SK-N-SH (cell line): ENCODE data around the gene ACAP2. TPM values are rescaled to one million over a fixed set of nuclear protein-coding genes. Genes with fewer than 3 reads are reported as not detected.

Experiments
- CTCF ChIA-PET: fragments of 300-600, 350-600 bp; formaldehyde crosslinking; extraction: SDS; loops from one replicate; lab custom pipeline; 2021; lab: Yijun Ruan, JAX
- POLR2A ChIA-PET: fragments of 350-600 bp; sonication (Branson Sonifier 250); formaldehyde crosslinking; extraction: SDS; loops from one replicate; lab custom pipeline; 2020; ENCODE audit warnings: antibody characterized with exemption, inconsistent platforms; lab: Yijun Ruan, JAX
- DNase-seq: peaks from one replicate; pipeline ENCODE4 v3.0.0; 2012
- H2AFZ ChIP-seq: fragments of 200-600 bp; sonication (generic); 2 replicates; pipeline ENCODE4 v1.8.1; 2016; ENCODE audit warnings: antibody characterized with exemption, mild to moderate bottlenecking, low read depth
- H3F3A ChIP-seq: fragments of 200-600 bp; sonication (generic); replicated peaks from 2 replicates; pipeline ENCODE3; 2016; ENCODE audit warnings: antibody characterized with exemption, mild to moderate bottlenecking; ENCODE audit not compliant: insufficient read depth
- H3K27ac ChIP-seq, 2 experiments: fragments of 200-500 bp in 1 of 2; fragments of 200-600 bp in 1 of 2; sonication (Bioruptor generic) in 1 of 2; sonication (generic), shearing (Covaris generic) in 1 of 2; 2 replicates each; pipeline versions ENCODE4 v1.5.1 to v1.6.1; 2014 to 2016; ENCODE audit warnings: low read depth in 2 of 2, inconsistent platforms in 1 of 2, low read length in 1 of 2, mild to moderate bottlenecking in 1 of 2, mixed read lengths in 1 of 2
- H3K27me3 ChIP-seq: fragments of 200-600 bp; sonication (generic), shearing (Covaris generic); 2 replicates; pipeline ENCODE4 v1.6.1; 2016; ENCODE audit warnings: mixed run types; ENCODE audit not compliant: insufficient read depth
- H3K36me3 ChIP-seq, 2 experiments: fragments of 200-500 bp in 1 of 2; fragments of 200-600 bp in 1 of 2; sonication (Bioruptor generic) in 1 of 2; sonication (generic) in 1 of 2; replicated peaks in 1 of 2; 2 replicates each; pipeline versions ENCODE3 to v1.5.1; 2014 to 2016; ENCODE audit warnings: low read length in 1 of 2, mild to moderate bottlenecking in 1 of 2; ENCODE audit not compliant: insufficient read depth in 2 of 2, control insufficient read depth in 1 of 2
- H3K4me1 ChIP-seq, 2 experiments: fragments of 200-500 bp in 1 of 2; fragments of 200-600 bp in 1 of 2; sonication (Bioruptor generic) in 1 of 2; sonication (generic), shearing (Covaris generic) in 1 of 2; 2 replicates each; pipeline versions ENCODE4 v1.5.1 to v1.6.1; 2014 to 2016; ENCODE audit warnings: low read depth in 1 of 2, low read length in 1 of 2, mixed run types in 1 of 2; ENCODE audit not compliant: insufficient read depth in 2 of 2, control insufficient read depth in 1 of 2
- H3K4me2 ChIP-seq: fragments of 200-600 bp; sonication (generic), shearing (Covaris generic); 2 replicates; pipeline ENCODE4 v1.6.1; 2017; ENCODE audit warnings: mixed run types
- H3K4me3 ChIP-seq, 2 experiments: fragments of 200-500 bp in 1 of 2; fragments of 200-600 bp in 1 of 2; sonication (Bioruptor generic) in 1 of 2; sonication (generic), shearing (Covaris generic) in 1 of 2; 2 replicates each; pipeline versions ENCODE4 v1.5.1 to v1.8.1; 2014 to 2016; ENCODE audit warnings: low read depth in 2 of 2, inconsistent platforms in 1 of 2, low read length in 1 of 2, mild to moderate bottlenecking in 1 of 2, mixed read lengths in 1 of 2, moderate library complexity in 1 of 2
- H3K79me2 ChIP-seq: fragments of 200-600 bp; sonication (generic); 2 replicates; pipeline ENCODE4 v1.8.1; 2017; ENCODE audit warnings: mild to moderate bottlenecking; ENCODE audit not compliant: insufficient read depth
- H3K9ac ChIP-seq: fragments of 200-600 bp; sonication (generic); 2 replicates; pipeline ENCODE4 v1.6.1; 2017; ENCODE audit warnings: mixed run types
- H3K9me2 ChIP-seq: fragments of 200-600 bp; sonication (generic); 2 replicates; pipeline ENCODE4 v1.6.1; 2017; ENCODE audit warnings: mixed run types
- H3K9me3 ChIP-seq: fragments of 200-600 bp; sonication (generic); 2 replicates; pipeline ENCODE4 v1.6.1; 2017; ENCODE audit warnings: mixed run types, mild to moderate bottlenecking, moderate library complexity
- H4K20me1 ChIP-seq: fragments of 200-600 bp; sonication (generic); 2 replicates; pipeline ENCODE4 v1.6.1; 2017; ENCODE audit warnings: mild to moderate bottlenecking, mixed run types; ENCODE audit not compliant: insufficient read depth
- FOXJ3 ChIP-seq: sonication (generic); formaldehyde crosslinking; IDR thresholded peaks from 2 replicates; pipeline ENCODE4 v1.5.1; 2020; ENCODE audit warnings: mild to moderate bottlenecking, missing genetic modification reagents
- FOXM1 ChIP-seq: IDR thresholded peaks from 2 replicates; pipeline ENCODE4 v1.4.0; 2012; ENCODE audit warnings: low read depth, mild to moderate bottlenecking
- GABPA ChIP-seq: IDR thresholded peaks from 2 replicates; pipeline ENCODE4 v1.4.0; 2012; ENCODE audit warnings: low read depth, mild to moderate bottlenecking
- GATA2 ChIP-seq: sonication (generic); formaldehyde crosslinking; IDR thresholded peaks from 2 replicates; pipeline ENCODE4 v1.5.0; 2020; ENCODE audit warnings: mild to moderate bottlenecking, missing genetic modification reagents
- MAX ChIP-seq: IDR thresholded peaks from 2 replicates; pipeline ENCODE4 v1.4.0; 2012; ENCODE audit warnings: low read depth
- NRF1 ChIP-seq: IDR thresholded peaks from 2 replicates; pipeline ENCODE4 v1.6.1; 2012; ENCODE audit warnings: low read depth, mild to moderate bottlenecking, low read length
- RAD21 ChIP-seq: IDR thresholded peaks from 2 replicates; pipeline ENCODE4 v1.6.1; 2012; ENCODE audit warnings: mild to moderate bottlenecking, low read length
- RCOR1 ChIP-seq: fragments of 150-350 bp; IDR thresholded peaks from 2 replicates; pipeline ENCODE4 v1.6.1; 2017; ENCODE audit warnings: antibody characterized with exemption, low read length
- REST ChIP-seq: IDR thresholded peaks from 2 replicates; pipeline ENCODE4 v1.6.1; 2012; ENCODE audit warnings: mild to moderate bottlenecking, low read depth, low read length, moderate library complexity
- RFX5 ChIP-seq: IDR thresholded peaks from 2 replicates; pipeline ENCODE4 v1.6.1; 2012; ENCODE audit warnings: mild to moderate bottlenecking, improper control_type of control experiment, low read length
- SIN3A ChIP-seq: IDR thresholded peaks from 2 replicates; pipeline ENCODE4 v1.6.1; 2012; ENCODE audit warnings: low read depth, mild to moderate bottlenecking, low read length, moderate library complexity, borderline replicate concordance
- SMC3 ChIP-seq: IDR thresholded peaks from 2 replicates; pipeline ENCODE4 v1.6.1; 2012; ENCODE audit warnings: low read depth, low read length, improper control_type of control experiment
- USF1 ChIP-seq: IDR thresholded peaks from 2 replicates; pipeline ENCODE4 v1.4.0; 2012; ENCODE audit warnings: low read depth, borderline replicate concordance
- WGBS: methylation state at CpG from one replicate; pipeline ENCODE4 v1.1.6; 2017; ENCODE audit warnings: low lambda C conversion rate; 5-methylcytosine and 5-hydroxymethylcytosine counted together
- polyA plus RNA-seq, 3 experiments: library from polyadenylated mRNA; depleted of rRNA; stranded (reverse); fragments of >200 nt; gene quantifications; 2 replicates each; pipeline ENCODE4 v1.2.3, GENCODE V29; 2012

ACAP2 gene
- polyA plus RNA-seq, 1 of the 3 experiments (the other 2 are of a cell fraction), result 6.8 TPM

- TF ChIP-seq FOXM1 (no peak), SIN3A (no peak), USF1 (no peak)
These were observed 175.7 kb downstream of the ACAP2 start (continued) for GRCh38 chr3:195267096-195267495.

GRCh38 chr3:195266428-195266827 lies 176.4 kb downstream of the ACAP2 start:
- H3K27me3 ChIP-seq, result no peaks in the 10 kb centered on the region
- no peak overlapping the region for H2AFZ ChIP-seq
- no peak overlapping the region for H3K27ac ChIP-seq
- no peak overlapping the region for H3K4me3 ChIP-seq
- peaks cover 0 to 19% of the 10 kb centered on the region in 2 experiments; a peak in 2 of 4 replicates for H3K4me1 ChIP-seq
- POLR2A ChIA-PET, result no interaction called here
- H3K9me3 ChIP-seq, result no peaks in the 10 kb centered on the region
- 88% methylated on average over 4 of the region's 5 CpGs for WGBS
- TF ChIP-seq REST (no peak), RAD21 (no peak), RCOR1 (no peak), GABPA (no peak), NRF1 (no peak), GATA2 (no peak), SMC3 (no peak), RFX5 (no peak), FOXM1 (no peak), FOXJ3 (CRISPR knock-in tag) (no peak), USF1 (no peak), MAX (no peak)
- H3F3A ChIP-seq, result no peaks in the 10 kb centered on the region
- peaks cover 0 to 9% of the 10 kb centered on the region in 2 experiments for H3K36me3 ChIP-seq
- no peak overlapping the region for H3K9ac ChIP-seq
- CTCF ChIA-PET, result interaction anchor here (0.8 to 5.9 kb wide), 3 partner anchors 254 to 584 kb away, joined by 3 to 216 read pairs (median 11); no protein-coding TSS in a partner anchor
- peaks cover 6% of the 10 kb centered on the region for H4K20me1 ChIP-seq
- H3K9me2 ChIP-seq, result no peaks in the 10 kb centered on the region
- peaks cover 58% of the 10 kb centered on the region for H3K79me2 ChIP-seq
- no peak for DNase-seq
- H3K4me2 ChIP-seq, result no peak overlapping the region
